H4 (cell line): Measurements from ENCODE around the gene ACTN4. TPM values are rescaled to one million over a fixed set of nuclear protein-coding genes. Genes with fewer than 3 reads are reported as not detected.

ENCODE experiments used
- DNase-seq: peaks from one replicate; pipeline ENCODE4 v3.0.0-alpha.2; 2015; ENCODE audit warnings: low spot score
- total RNA-seq: library from RNA; depleted of rRNA; stranded (reverse); fragments of >200 nt; shearing (Covaris generic); gene quantifications from 2 replicates; pipeline ENCODE4 v1.2.3, GENCODE V29; 2014

ACTN4 gene
- total RNA-seq, 1 experiment from 2014 or later: 262 TPM

GRCh38 chr19:38695832-38696728 lies 48.6 kb downstream of the ACTN4 start:
- no peak for DNase-seq

GRCh38 chr19:38696729-38697055 lies 49.2 kb downstream of the ACTN4 start:
- DNase-seq: no peak

GRCh38 chr19:38697197-38697596 lies 49.7 kb downstream of the ACTN4 start:
- DNase-seq: no peak

GRCh38 chr19:38697641-38698071 lies 50.2 kb downstream of the ACTN4 start:
- no peak for DNase-seq

- no peak for DNase-seq
Measured at GRCh38 chr19:38698225-38699026, 51.0 kb downstream of the ACTN4 start.

- no peak for DNase-seq
Measured at GRCh38 chr19:38699027-38699346, 51.5 kb downstream of the ACTN4 start.

- DNase-seq: no peak
Measured at GRCh38 chr19:38699647-38700349, 52.3 kb downstream of the ACTN4 start.

- no peak for DNase-seq
Measured at GRCh38 chr19:38700350-38700901, 53.0 kb downstream of the ACTN4 start.

- no peak for DNase-seq
Measured at GRCh38 chr19:38700902-38701454, 53.5 kb downstream of the ACTN4 start.

- DNase-seq: no peak
Measured at GRCh38 chr19:38701455-38702063, 54.1 kb downstream of the ACTN4 start.

GRCh38 chr19:38702278-38702677 lies 54.8 kb downstream of the ACTN4 start:
- DNase-seq: no peak

- no peak for DNase-seq
Measured at GRCh38 chr19:38703509-38703908, 56.1 kb downstream of the ACTN4 start.

- no peak for DNase-seq
Measured at GRCh38 chr19:38704488-38705026, 57.1 kb downstream of the ACTN4 start.

- no peak for DNase-seq
Measured at GRCh38 chr19:38705197-38706019, 58.0 kb downstream of the ACTN4 start.

GRCh38 chr19:38706792-38707511 lies 59.5 kb downstream of the ACTN4 start:
- DNase-seq: no peak

- DNase-seq: no peak
Measured at GRCh38 chr19:38707512-38708114, 60.2 kb downstream of the ACTN4 start.

GRCh38 chr19:38708413-38709024 lies 61.1 kb downstream of the ACTN4 start:
- DNase-seq: no peak

GRCh38 chr19:38709119-38709518 lies 61.7 kb downstream of the ACTN4 start:
- no peak for DNase-seq
